DOHH2 (cell line): ENCODE results near the gene RNF150.

Source experiments
- H3F3A ChIP-seq: fragments of 200-600 bp; sonication (generic), shearing (Covaris generic); 2 replicates; pipeline ENCODE4 v1.6.0; 2016; ENCODE audit warnings: antibody characterized with exemption, mild to moderate bottlenecking; ENCODE audit not compliant: control insufficient read depth, insufficient read depth
- H3K27ac ChIP-seq: fragments of 200-600 bp; sonication (generic); 2 replicates; pipeline ENCODE4 v1.5.1; 2014; ENCODE audit warnings: low read depth, mild to moderate bottlenecking, low read length, moderate library complexity
- H3K27me3 ChIP-seq: fragments of 200-600 bp; sonication (generic); 2 replicates; pipeline ENCODE4 v1.6.1; 2014; ENCODE audit warnings: mild to moderate bottlenecking, low read length, mixed read lengths; ENCODE audit not compliant: control insufficient read depth
- H3K36me3 ChIP-seq: fragments of 200-600 bp; sonication (generic); 2 replicates; pipeline ENCODE4 v1.6.1; 2014; ENCODE audit warnings: mild to moderate bottlenecking, low read length, moderate library complexity, mixed read lengths; ENCODE audit not compliant: control insufficient read depth
- H3K4me1 ChIP-seq: fragments of 200-600 bp; sonication (generic); 2 replicates; pipeline ENCODE4 v1.6.1; 2014; ENCODE audit warnings: mild to moderate bottlenecking, low read length, mixed read lengths; ENCODE audit not compliant: control insufficient read depth
- H3K4me2 ChIP-seq: fragments of 200-600 bp; sonication (generic); 2 replicates; pipeline ENCODE4 v1.6.0; 2014; ENCODE audit warnings: mild to moderate bottlenecking, low read length, moderate library complexity
- H3K4me3 ChIP-seq: fragments of 200-600 bp; sonication (generic); 2 replicates; pipeline ENCODE4 v1.5.1; 2014; ENCODE audit warnings: mild to moderate bottlenecking, low read length, mixed read lengths
- H3K79me2 ChIP-seq: fragments of 200-600 bp; sonication (generic); 2 replicates; pipeline ENCODE4 v1.6.1; 2014; ENCODE audit warnings: mild to moderate bottlenecking, low read length, mixed read lengths; ENCODE audit not compliant: control insufficient read depth
- H3K9me2 ChIP-seq: fragments of 200-600 bp; sonication (generic); replicated peaks from 2 replicates; pipeline ENCODE4 v1.6.1; 2014; ENCODE audit warnings: mild to moderate bottlenecking, low read length, mixed read lengths; ENCODE audit not compliant: control insufficient read depth
- H3K9me3 ChIP-seq: fragments of 200-600 bp; sonication (generic); 2 replicates; pipeline ENCODE4 v1.6.1; 2014; ENCODE audit warnings: antibody characterized with exemption, low read length, mixed read lengths; ENCODE audit not compliant: control insufficient read depth, insufficient read depth
- H4K20me1 ChIP-seq: fragments of 200-600 bp; sonication (generic); 2 replicates; pipeline ENCODE4 v1.6.0; 2014; ENCODE audit warnings: low read depth, mild to moderate bottlenecking, antibody characterized with exemption, low read length, moderate library complexity; ENCODE audit not compliant: control insufficient read depth, insufficient read depth
- EZH2phosphoT487 ChIP-seq: fragments of 200-600 bp; sonication (generic); IDR thresholded peaks from 2 replicates; pipeline ENCODE4 v1.6.1; 2017; ENCODE audit warnings: borderline replicate concordance, mild to moderate bottlenecking, antibody characterized with exemption, low read length, moderate library complexity, mixed read lengths
- TF ChIP-seq, protein P1 (sequence below): fragments of 200-600 bp; sonication (generic); IDR thresholded peaks from one replicate; pipeline ENCODE4 v1.5.1; 2014; ENCODE audit warnings: antibody characterized with exemption, mild to moderate bottlenecking, low read depth, low read length; ENCODE audit not compliant: poor library complexity, severe bottlenecking

The RNF150 gene

DNA sequence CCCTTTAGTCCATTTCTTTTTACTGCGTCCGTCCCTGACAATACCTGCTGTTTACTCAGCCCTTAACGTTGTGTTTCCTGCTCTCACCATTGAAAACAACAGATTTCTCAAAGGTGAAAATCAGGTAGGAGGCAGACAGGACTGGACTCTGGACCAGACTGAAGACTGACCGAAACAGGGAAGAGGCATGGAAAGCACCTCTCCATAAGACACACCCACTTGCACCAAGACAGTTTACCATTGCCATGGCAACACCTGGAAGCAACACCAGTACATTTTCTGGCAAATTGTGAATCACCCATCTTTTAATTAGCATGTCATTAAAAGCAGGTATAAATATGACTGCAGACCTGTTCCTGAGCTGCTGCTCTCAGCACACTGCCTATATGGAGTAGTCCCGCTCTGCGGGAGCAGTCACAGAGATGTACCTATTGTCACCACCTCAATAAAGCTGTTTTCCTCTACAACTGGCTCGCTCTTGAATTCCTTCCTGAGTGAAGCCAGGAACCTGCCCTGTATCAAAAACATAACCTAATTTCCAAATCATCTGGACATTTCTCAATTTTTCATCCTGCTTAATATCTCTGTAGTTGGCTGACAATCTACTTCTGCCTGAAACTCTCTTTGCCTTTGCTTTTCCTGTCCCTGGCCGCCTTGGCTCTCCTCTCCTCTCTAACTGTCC is 117.0 kb downstream of the RNF150 start:
- H3F3A ChIP-seq = no peaks in the 10 kb centered on the region
- H4K20me1 ChIP-seq = no peaks in the 10 kb centered on the region
- H3K9me2 ChIP-seq = no peaks in the 10 kb centered on the region
- no peaks in the 10 kb centered on the region for H3K36me3 ChIP-seq
- no peaks in the 10 kb centered on the region for H3K9me3 ChIP-seq
- H3K4me1 ChIP-seq = no peaks in the 10 kb centered on the region
- H3K4me2 ChIP-seq = no peak overlapping the region
- H3K27ac ChIP-seq = no peak overlapping the region
- no peaks in the 10 kb centered on the region for H3K79me2 ChIP-seq
- no peak for TF ChIP-seq EZH2phosphoT487
- TF ChIP-seq, protein P1, sequence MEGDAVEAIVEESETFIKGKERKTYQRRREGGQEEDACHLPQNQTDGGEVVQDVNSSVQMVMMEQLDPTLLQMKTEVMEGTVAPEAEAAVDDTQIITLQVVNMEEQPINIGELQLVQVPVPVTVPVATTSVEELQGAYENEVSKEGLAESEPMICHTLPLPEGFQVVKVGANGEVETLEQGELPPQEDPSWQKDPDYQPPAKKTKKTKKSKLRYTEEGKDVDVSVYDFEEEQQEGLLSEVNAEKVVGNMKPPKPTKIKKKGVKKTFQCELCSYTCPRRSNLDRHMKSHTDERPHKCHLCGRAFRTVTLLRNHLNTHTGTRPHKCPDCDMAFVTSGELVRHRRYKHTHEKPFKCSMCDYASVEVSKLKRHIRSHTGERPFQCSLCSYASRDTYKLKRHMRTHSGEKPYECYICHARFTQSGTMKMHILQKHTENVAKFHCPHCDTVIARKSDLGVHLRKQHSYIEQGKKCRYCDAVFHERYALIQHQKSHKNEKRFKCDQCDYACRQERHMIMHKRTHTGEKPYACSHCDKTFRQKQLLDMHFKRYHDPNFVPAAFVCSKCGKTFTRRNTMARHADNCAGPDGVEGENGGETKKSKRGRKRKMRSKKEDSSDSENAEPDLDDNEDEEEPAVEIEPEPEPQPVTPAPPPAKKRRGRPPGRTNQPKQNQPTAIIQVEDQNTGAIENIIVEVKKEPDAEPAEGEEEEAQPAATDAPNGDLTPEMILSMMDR = no peak
- peaks cover 4% of the 10 kb centered on the region; the same call in 1 of the 2 replicates for H3K27me3 ChIP-seq
- no peak overlapping the region for H3K4me3 ChIP-seq

DNA sequence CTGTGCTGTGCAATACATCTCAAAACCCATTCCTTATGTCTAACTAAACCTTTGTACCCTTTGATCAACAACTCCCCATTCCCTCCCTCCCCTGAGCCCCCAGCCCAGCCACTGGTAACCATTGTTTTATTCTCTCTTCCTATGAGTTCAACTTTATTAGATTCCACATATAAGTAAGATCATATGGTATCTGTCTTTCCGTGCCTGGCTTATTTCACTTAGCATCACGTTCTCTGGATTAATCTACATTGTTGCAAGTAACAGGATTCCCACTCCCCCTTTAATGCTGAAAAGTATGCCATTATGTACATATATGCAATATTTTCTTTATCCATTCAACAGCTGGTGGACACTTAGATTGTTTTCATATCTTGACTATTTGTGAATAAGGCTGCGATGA is 119.4 kb downstream of the RNF150 start:
- no peak for TF ChIP-seq EZH2phosphoT487
- TF ChIP-seq, protein P1 = no peak
- Histone ChIP-seq H3K4me3 (no peak overlapping the region), H3K27ac (no peak overlapping the region), H3K27me3 (no peaks in the 10 kb centered on the region), H3K79me2 (no peaks in the 10 kb centered on the region), H3K9me2 (no peaks in the 10 kb centered on the region), H3F3A (no peaks in the 10 kb centered on the region), H3K36me3 (no peaks in the 10 kb centered on the region), H4K20me1 (no peaks in the 10 kb centered on the region), H3K4me2 (no peak overlapping the region), H3K4me1 (no peaks in the 10 kb centered on the region), H3K9me3 (no peaks in the 10 kb centered on the region)

DNA sequence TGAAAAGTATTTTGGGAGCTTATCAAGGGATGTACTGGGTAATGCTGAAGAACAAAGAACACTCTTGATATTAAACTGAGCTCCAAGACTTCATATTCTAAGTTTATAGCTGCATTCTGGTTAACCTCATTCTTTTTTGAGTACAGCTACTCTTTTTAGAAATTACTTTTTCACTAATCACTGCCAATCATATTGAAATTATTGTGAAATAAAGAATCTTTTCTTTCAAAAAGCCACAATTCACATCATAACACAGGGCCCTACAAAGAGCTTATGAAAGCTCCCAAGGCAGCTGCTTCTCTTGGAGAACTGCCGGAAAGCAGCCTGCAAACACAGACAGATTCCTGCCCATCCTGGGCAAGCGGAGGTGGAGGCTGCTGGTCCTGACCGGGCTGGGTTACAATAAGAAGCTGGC is 121.4 kb downstream of the RNF150 start:
- H3K36me3 ChIP-seq = no peaks in the 10 kb centered on the region
- H3K27me3 ChIP-seq = no peaks in the 10 kb centered on the region
- H3K27ac ChIP-seq = no peak overlapping the region
- no peak for TF ChIP-seq EZH2phosphoT487
- TF ChIP-seq, protein P1 = no peak
- no peaks in the 10 kb centered on the region for H3K79me2 ChIP-seq
- H4K20me1 ChIP-seq = no peaks in the 10 kb centered on the region
- no peaks in the 10 kb centered on the region for H3K9me3 ChIP-seq
- H3K4me1 ChIP-seq = no peaks in the 10 kb centered on the region
- no peak overlapping the region for H3K4me2 ChIP-seq
- H3K9me2 ChIP-seq = no peaks in the 10 kb centered on the region
- H3F3A ChIP-seq = no peaks in the 10 kb centered on the region
- no peak overlapping the region for H3K4me3 ChIP-seq
